Testis (tissue), 2 donors: ENCODE results near the gene ST6GALNAC2.

Experiments used
- POLR2A ChIP-seq: fragments of 450-650 bp; IDR thresholded peaks from one replicate; pipeline ENCODE4 v1.6.1; 2017; ENCODE audit warnings: antibody characterized with exemption, mild to moderate bottlenecking, moderate library complexity
- TF ChIP-seq, protein P1 (sequence below), 3 experiments: fragments of 450-650 bp in 2 of 3; fragments of 200-600 bp in 1 of 3; sonication (generic) in 1 of 3; IDR thresholded peaks; one replicate each; pipeline ENCODE4 v1.5.1; 2016 to 2019; ENCODE audit warnings: antibody characterized with exemption in 3 of 3, mild to moderate bottlenecking in 2 of 3, moderate library complexity in 1 of 3

GRCh38 chr17:76561799-76562268 lies 23.8 kb downstream of the ST6GALNAC2 start:
- no peak for TF ChIP-seq POLR2A
- TF ChIP-seq, protein P1, sequence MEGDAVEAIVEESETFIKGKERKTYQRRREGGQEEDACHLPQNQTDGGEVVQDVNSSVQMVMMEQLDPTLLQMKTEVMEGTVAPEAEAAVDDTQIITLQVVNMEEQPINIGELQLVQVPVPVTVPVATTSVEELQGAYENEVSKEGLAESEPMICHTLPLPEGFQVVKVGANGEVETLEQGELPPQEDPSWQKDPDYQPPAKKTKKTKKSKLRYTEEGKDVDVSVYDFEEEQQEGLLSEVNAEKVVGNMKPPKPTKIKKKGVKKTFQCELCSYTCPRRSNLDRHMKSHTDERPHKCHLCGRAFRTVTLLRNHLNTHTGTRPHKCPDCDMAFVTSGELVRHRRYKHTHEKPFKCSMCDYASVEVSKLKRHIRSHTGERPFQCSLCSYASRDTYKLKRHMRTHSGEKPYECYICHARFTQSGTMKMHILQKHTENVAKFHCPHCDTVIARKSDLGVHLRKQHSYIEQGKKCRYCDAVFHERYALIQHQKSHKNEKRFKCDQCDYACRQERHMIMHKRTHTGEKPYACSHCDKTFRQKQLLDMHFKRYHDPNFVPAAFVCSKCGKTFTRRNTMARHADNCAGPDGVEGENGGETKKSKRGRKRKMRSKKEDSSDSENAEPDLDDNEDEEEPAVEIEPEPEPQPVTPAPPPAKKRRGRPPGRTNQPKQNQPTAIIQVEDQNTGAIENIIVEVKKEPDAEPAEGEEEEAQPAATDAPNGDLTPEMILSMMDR (IDR thresholded peaks at IDR 0.05) = no peak
